ENCODE measurements around the gene SEPTIN10. TPM values are rescaled to one million over a fixed set of nuclear protein-coding genes. Genes with fewer than 3 reads are reported as not detected.

SEPTIN10 gene
- total RNA-seq, 1 experiment from 2014 or later: 92.5 TPM

DNA sequence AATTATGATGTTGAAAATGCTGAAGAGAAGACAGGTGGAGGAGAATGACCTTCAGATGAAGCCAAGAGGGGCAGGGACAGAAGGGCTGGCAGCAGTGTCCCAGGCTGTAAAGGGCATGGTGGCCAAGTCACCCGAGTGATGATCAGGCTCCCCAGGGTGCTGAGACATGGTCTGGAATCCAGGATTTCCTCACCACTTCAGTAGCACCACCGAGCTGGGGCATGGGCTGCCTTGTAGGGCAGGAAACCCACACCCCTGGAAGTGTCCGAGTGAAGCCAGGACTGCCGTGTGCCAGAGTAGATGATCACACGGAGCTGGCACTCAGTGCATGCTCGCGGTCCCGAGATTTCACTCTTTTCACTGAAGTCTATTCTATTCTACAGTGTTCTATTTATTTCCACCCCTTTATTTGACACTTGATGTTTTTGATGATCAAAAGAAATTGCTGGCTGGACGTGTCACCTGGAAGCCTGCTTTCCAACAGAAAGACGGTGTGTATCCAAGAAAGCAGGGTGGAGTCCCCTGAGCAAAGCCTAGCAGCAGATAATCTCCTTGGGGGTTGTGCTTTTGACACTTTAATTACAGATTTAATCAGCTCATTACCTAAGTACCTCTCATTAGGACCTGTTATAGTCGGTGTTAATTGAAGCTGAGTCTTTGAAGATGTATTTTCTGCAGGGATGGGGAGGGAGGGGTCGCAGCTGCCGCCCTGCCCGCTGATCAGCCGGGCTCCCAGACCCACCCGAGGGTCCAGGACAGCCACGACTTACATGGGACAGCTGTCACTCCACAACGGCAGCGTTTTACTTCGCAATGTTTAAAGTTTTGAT, 92.3 kb downstream of the SEPTIN10 start:
- Mint-ChIP-seq H3K4me3 (no peak overlapping the region), H3K4me1 (peaks cover 4% of the 10 kb centered on the region in 2 experiments; a peak in 2 of 4 replicates), H3K27me3 (ENCODE audit: low read depth) (peaks cover 2% of the 10 kb centered on the region; the same call in 1 of the 2 replicates), H3K36me3 (ENCODE audit: insufficient read depth in 1 of 3, low read depth in 3 of 3) (no peaks in the 10 kb centered on the region), H3K9me3 (no peaks in the 10 kb centered on the region), H3K27ac (no peak overlapping the region)
- Histone ChIP-seq H4K5ac (ENCODE audit: insufficient read length, low read depth, low read length) (no peak overlapping the region), H2BK12ac (ENCODE audit: insufficient read length, low read depth, low read length) (no peak overlapping the region), H3T11ph (ENCODE audit: low read length) (no peak overlapping the region), H4K20me1 (ENCODE audit: control insufficient read depth, insufficient read depth, insufficient read length) (no peaks in the 10 kb centered on the region), H2BK20ac (ENCODE audit: low read depth, low read length, poor library complexity, severe bottlenecking) (no peak overlapping the region), H3K9ac (ENCODE audit: extremely low read depth, insufficient read length, low read length) (no peak overlapping the region), H3K4me2 (ENCODE audit: insufficient read depth, insufficient read length, low read length) (no peak overlapping the region), H3K23me2 (ENCODE audit: insufficient read length, low read depth, low read length, poor library complexity, severe bottlenecking) (no peaks in the 10 kb centered on the region), H3K23ac (ENCODE audit: insufficient read length, low read depth, low read length) (no peak overlapping the region), H2BK120ac (ENCODE audit: low read depth, low read length, poor library complexity, severe bottlenecking) (no peak overlapping the region), H2AK5ac (ENCODE audit: insufficient read length, low read length) (no peak overlapping the region), H3K4me1 (ENCODE audit: insufficient read depth, low read length) (no peaks in the 10 kb centered on the region), H2AFZ (ENCODE audit: low read length) (no peak overlapping the region), H3K79me2 (ENCODE audit: insufficient read depth, low read length) (no peaks in the 10 kb centered on the region), H4K8ac (replicated peaks; ENCODE audit: insufficient read length, low read depth, low read length) (no peak overlapping the region), H3K9me3 (ENCODE audit: control insufficient read depth, low read depth, low read length) (no peaks in the 10 kb centered on the region), H2BK15ac (ENCODE audit: low read depth, low read length) (no peak overlapping the region), H3K56ac (ENCODE audit: insufficient read length, low read depth, low read length) (no peak overlapping the region), H3K4ac (ENCODE audit: low read depth, low read length) (no peak overlapping the region), H4K91ac (ENCODE audit: insufficient read length, low read depth, low read length) (no peak overlapping the region), H3K18ac (ENCODE audit: insufficient read length, low read depth, low read length) (no peak overlapping the region), H3K27ac (ENCODE audit: insufficient read length, low read depth, low read length) (no peak overlapping the region), H3K79me1 (ENCODE audit: insufficient read depth, low read depth, low read length, poor library complexity, severe bottlenecking) (no peaks in the 10 kb centered on the region), H2BK5ac (ENCODE audit: insufficient read length, low read length) (no peak overlapping the region), H3K14ac (ENCODE audit: insufficient read depth, low read length) (no peak overlapping the region), H3K27me3 (ENCODE audit: insufficient read depth, low read length) (no peaks in the 10 kb centered on the region)
- WGBS (ENCODE audit: extremely low coverage, insufficient read length, low lambda C conversion rate): no CpG with 5 or more reads among the region's 20 CpGs
- DNase-seq: no peak
- TF ChIP-seq, protein P1, sequence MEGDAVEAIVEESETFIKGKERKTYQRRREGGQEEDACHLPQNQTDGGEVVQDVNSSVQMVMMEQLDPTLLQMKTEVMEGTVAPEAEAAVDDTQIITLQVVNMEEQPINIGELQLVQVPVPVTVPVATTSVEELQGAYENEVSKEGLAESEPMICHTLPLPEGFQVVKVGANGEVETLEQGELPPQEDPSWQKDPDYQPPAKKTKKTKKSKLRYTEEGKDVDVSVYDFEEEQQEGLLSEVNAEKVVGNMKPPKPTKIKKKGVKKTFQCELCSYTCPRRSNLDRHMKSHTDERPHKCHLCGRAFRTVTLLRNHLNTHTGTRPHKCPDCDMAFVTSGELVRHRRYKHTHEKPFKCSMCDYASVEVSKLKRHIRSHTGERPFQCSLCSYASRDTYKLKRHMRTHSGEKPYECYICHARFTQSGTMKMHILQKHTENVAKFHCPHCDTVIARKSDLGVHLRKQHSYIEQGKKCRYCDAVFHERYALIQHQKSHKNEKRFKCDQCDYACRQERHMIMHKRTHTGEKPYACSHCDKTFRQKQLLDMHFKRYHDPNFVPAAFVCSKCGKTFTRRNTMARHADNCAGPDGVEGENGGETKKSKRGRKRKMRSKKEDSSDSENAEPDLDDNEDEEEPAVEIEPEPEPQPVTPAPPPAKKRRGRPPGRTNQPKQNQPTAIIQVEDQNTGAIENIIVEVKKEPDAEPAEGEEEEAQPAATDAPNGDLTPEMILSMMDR (conservative IDR thresholded peaks at IDR 0.05): no peak
